Measurements from ENCODE around the gene ZNF710.

The ZNF710 gene

DNA sequence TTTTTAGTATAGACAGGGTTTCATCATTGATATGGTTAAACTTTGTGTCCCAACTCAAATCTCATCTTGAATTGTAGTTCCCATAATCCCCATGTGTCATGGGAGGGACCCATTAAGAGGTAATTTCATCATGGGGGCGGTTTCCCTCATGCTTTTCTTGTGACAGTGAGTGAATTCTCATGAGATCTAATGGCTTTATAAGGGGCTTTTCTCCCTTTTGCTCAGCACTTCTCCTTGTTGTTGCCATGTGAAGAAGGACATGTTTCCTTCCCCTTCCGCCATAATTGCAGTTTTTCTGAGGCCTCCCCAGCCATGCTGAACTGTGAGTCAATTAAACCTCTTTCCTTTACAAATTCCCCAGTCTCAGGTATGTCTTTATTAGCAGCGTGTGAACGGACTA, 20.2 kb upstream of the ZNF710 start:
- no peak overlapping the region for H3K4me3 ChIP-seq (ENCODE audit: low read depth, low read length)
- TF ChIP-seq, protein P1, sequence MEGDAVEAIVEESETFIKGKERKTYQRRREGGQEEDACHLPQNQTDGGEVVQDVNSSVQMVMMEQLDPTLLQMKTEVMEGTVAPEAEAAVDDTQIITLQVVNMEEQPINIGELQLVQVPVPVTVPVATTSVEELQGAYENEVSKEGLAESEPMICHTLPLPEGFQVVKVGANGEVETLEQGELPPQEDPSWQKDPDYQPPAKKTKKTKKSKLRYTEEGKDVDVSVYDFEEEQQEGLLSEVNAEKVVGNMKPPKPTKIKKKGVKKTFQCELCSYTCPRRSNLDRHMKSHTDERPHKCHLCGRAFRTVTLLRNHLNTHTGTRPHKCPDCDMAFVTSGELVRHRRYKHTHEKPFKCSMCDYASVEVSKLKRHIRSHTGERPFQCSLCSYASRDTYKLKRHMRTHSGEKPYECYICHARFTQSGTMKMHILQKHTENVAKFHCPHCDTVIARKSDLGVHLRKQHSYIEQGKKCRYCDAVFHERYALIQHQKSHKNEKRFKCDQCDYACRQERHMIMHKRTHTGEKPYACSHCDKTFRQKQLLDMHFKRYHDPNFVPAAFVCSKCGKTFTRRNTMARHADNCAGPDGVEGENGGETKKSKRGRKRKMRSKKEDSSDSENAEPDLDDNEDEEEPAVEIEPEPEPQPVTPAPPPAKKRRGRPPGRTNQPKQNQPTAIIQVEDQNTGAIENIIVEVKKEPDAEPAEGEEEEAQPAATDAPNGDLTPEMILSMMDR (IDR thresholded peaks at IDR 0.05; ENCODE audit: insufficient read depth, low read depth, low read length, missing control alignments), result no peak
- no peak for DNase-seq (ENCODE audit: low read depth)

DNA sequence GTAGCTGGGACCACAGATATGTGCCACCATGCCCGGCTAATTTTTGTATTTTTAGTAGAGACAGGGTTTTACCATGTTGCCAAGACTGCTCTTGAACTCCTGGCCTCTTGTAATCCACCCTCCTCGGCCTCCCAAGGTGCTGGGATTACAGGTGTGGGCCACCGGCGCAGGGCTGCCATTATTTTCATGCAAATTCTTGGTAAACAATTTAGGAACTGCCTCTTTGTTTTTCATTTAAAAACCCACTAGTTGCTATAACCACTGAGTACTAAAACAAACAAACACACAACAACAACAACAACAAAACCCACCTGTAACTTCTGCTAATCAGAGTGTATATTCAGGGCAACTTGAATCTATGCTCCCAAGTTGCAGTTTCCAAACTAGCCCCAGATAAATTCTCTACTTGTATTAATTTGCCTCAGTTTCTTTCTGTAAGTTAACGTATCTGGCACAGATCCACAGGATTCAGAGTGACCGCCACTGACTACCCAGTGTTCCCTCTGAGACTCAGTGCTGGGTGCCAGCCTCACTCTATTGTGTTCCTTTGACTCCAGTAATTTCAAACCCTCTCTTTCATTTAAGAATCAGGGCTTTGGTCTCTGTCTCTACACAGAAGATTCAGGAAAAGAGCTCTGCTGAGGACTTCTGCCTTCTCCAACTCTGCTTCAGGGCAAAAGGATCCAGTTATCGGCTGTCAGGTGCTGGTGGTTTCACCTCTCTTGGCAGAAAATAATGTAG, 18.6 kb upstream of the ZNF710 start:
- no peak overlapping the region for H3K4me3 ChIP-seq (ENCODE audit: low read depth, low read length)
- DNase-seq (ENCODE audit: low read depth), result no peak
- TF ChIP-seq, protein P1 (IDR thresholded peaks at IDR 0.05; ENCODE audit: insufficient read depth, low read depth, low read length, missing control alignments), result no peak

DNA sequence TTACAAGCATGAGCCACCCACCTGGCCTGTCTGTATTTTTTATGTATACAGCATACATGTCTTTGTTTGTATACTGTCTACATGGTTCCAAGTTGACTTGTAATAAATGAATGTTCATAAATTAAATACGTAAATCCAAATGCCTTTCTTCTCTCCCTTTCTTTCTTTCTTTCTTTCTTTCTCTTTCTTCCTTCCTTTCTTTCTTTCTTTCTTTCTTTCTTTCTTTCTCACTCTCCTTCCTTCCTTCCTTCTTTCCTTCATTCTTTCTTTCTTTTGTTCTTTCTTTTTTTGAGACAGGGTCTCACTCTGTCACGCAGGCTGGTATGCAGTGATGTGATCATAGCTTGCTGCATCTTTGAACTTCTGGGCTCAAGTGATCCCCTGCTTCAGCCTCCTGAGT, 17.1 kb upstream of the ZNF710 start:
- no peak for DNase-seq (ENCODE audit: low read depth)
- TF ChIP-seq, protein P1 (IDR thresholded peaks at IDR 0.05; ENCODE audit: insufficient read depth, low read depth, low read length, missing control alignments), result no peak
- H3K4me3 ChIP-seq (ENCODE audit: low read depth, low read length), result no peak overlapping the region

DNA sequence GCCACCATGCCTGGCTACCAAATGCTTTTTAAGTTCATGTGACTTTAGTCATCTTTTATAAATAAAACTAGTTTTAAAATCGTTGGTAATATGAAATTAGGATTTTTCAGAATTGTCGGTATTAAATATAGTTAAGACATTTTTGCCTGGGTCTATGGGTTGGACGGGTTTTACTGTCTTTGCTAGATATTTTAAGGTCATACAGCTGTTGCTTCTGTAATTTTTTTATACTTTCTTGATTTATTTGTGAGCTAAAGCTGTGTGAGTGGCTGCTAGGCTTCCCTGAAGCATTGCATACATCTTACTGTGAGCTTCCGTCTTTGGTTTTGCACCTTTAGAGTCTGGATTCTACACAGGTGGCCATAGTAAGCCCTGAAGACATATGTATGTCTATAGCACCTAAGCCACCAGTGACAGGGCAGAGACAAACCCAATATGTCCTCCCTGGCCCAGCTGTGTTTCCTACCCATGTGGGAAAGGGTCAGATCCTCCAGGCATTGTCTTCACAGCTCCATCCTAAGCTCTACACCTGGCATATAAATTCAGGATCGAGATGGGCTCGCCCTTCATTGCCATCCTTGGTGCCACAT, 16.6 kb upstream of the ZNF710 start:
- H3K4me3 ChIP-seq (ENCODE audit: low read depth, low read length), result no peak overlapping the region
- TF ChIP-seq, protein P1 (IDR thresholded peaks at IDR 0.05; ENCODE audit: insufficient read depth, low read depth, low read length, missing control alignments), result no peak
- no peak for DNase-seq (ENCODE audit: low read depth)

DNA sequence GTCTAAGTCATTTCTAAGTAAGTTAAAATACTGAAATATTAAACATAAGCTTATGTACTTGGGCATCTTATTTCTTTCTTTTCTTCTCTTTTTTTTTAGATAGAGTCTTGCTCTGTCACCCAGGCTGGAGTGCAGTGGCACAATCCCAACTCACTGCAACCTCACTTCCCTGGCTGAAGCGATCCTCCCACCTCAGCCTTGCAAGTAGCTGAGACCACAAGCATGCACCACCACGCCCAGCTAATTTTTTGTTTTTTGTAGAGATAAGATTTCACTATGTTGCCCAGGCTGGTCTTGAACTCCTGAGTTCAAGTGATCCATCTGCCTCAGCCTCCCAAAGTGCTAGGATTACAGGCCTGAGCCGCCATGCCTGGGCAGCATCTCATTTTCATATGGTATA, 16.0 kb upstream of the ZNF710 start:
- no peak for DNase-seq (ENCODE audit: low read depth)
- no peak overlapping the region for H3K4me3 ChIP-seq (ENCODE audit: low read depth, low read length)
- TF ChIP-seq, protein P1 (IDR thresholded peaks at IDR 0.05; ENCODE audit: insufficient read depth, low read depth, low read length, missing control alignments), result no peak

DNA sequence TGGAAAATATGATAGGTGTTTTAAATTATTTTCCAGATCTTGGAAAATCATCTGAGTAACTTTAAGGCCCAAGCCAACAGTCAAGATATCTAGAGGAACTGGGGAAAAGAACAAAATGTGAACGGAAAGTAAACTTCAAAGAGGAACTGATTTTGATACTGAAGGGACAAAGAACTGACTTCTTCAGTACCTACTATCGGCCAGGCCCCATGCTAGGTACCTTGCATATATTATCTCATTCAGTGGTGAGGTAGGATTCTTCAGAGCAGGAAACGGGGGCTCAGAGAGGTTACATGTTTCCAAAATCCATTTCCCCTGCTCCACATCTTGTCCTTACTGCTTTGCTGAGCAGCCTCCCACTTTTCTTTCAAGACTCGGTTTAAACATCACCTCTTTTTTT, 9.8 kb upstream of the ZNF710 start:
- TF ChIP-seq, protein P1 (IDR thresholded peaks at IDR 0.05; ENCODE audit: insufficient read depth, low read depth, low read length, missing control alignments), result no peak
- no peak for DNase-seq (ENCODE audit: low read depth)
- no peak overlapping the region for H3K4me3 ChIP-seq (ENCODE audit: low read depth, low read length)

DNA sequence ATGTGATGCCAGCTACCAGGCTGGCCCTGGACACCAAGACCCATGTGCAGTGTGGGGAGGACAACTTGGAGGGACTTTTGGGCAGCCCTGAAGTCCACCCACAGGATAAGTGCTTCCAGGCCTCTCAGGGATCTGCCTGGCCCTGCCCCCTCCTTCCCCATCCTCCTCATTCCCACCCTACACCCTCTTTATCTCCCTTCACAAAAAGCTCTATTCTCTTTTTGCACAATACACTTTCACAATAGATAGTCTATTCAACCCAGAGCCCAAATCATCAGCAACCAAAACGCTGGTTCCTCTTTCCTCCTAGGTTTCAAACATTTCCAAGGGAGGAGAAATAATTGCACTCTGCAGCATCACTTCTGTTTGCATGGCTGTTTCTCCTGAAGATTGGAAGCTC, 7.8 kb upstream of the ZNF710 start:
- H3K4me3 ChIP-seq (ENCODE audit: low read depth, low read length), result no peak overlapping the region

More for the DNA sequence above, 7.8 kb upstream of the ZNF710 start:
- TF ChIP-seq, protein P1 (IDR thresholded peaks at IDR 0.05; ENCODE audit: insufficient read depth, low read depth, low read length, missing control alignments), result no peak
- no peak for DNase-seq (ENCODE audit: low read depth)
